ENCODE data around the gene THBS2.

THBS2 gene

DNA sequence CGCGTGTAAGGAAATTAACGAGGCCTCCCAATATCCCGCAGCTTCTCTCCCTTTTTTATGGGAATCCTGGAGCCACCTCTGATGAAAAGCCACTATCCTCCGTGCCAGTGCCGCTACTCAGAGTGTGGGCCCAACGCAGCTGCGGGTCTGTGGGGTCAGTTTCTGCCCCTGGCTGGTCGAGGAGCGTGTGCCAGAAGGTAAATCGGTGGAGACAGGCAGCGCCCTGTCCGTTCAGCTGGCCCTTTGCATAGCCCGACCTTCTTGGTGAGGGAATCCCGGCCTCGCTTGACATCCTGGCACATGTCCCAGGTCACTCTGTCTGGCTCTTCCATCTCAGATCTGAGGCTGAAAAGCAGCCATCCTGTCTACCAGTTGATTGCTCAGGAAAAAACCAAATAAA, 4.6 kb downstream of the THBS2 start:
- DNase-seq (ENCODE audit: low read depth): no peak

DNA sequence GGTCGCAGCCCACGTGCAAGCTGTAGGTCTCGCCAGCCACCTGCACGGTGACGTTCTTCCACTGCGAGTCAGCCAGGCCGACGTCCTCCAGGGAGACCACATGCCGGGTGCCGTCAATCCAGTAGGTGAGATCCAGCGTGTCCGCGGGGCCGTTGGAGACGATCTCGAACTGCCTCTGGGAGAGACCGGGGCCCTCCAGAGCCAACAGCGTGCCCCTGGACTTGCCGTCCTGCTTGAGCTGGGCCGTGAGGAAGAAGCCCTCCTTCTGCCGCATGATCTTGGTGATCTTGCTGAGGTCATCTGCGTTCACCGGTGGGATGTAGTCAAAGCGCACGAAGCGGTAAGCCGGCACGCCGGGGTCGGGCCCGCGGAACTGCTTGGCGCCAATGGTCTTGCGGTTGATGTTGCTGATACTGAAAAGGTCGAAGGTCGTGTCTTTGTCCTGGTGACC, 5.1 kb downstream of the THBS2 start:
- DNase-seq (ENCODE audit: low read depth): no peak

GRCh38 chr6:169247991-169248390, 5.7 kb downstream of the THBS2 start:
- DNase-seq (ENCODE audit: low read depth): no peak

DNA sequence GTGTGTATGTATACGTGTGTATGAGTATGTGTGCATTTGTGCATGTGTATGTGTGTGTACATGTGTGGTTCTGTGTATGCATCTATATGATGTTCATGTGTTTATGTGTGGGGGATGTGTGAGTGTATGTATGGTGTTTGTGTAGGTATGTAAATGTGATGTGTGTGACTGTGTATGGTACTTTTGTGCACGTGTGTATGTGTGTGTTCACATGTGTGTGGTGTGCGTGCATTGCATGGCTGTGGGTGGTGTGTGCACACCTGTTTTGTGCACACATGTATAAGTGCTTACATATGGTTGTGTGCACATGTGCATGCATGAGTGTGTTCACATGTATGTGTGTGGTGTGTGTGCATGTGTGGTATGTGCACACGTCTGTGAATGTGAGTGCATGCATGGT, 6.2 kb downstream of the THBS2 start:
- no peak for DNase-seq (ENCODE audit: low read depth)

DNA sequence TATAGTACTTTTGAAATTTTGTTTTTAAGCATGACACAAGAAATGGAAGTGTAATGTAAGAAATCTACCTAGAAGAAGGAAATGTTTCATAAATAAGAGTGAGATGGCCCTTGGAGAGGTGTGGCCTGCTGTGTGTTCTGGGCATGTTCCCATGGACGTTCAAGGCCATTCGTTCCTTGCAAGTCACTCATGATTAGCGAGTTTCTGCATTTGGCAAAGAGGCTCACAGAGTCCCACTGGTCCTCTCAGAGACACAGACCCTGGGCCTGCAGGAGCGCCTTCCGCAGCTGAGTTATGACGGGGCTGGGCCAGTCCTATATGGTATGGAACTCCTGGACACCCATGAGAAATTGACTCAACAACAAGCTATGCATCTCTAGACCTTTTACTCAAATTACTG, 7.2 kb downstream of the THBS2 start:
- DNase-seq (ENCODE audit: low read depth): no peak

- DNase-seq (ENCODE audit: low read depth): no peak
These were observed 8.8 kb downstream of the THBS2 start for GRCh38 chr6:169244684-169245383.

- no peak for DNase-seq (ENCODE audit: low read depth)
These were observed 10.0 kb downstream of the THBS2 start for GRCh38 chr6:169243661-169244060.

GRCh38 chr6:169243186-169243585, 10.5 kb downstream of the THBS2 start:
- no peak for DNase-seq (ENCODE audit: low read depth)

- DNase-seq (ENCODE audit: low read depth): no peak
These were observed 11.8 kb downstream of the THBS2 start for GRCh38 chr6:169241688-169242350.

- no peak for DNase-seq (ENCODE audit: low read depth)
These were observed 12.9 kb downstream of the THBS2 start for GRCh38 chr6:169240591-169241390.

- DNase-seq (ENCODE audit: low read depth): no peak
These were observed 13.5 kb downstream of the THBS2 start for GRCh38 chr6:169240125-169240524.

DNA sequence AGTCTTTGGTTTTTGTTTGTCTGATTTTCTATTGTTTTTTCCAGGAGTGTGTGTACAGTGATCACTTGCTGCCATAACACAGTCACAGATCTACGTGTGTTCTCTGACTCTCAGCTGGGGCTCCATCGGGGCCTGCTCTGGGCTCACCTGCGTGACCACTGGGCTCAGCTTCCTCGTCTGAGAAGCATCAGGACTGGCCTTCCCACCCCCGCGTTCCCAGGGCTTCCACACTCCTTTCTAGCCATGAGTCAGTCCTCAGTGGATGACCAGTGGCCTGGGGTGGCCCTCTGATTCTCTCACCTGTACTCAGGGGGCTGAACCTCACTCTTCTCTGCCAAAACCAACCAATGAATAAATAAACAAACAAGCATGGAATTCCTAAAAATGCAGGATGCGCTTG, 14.5 kb downstream of the THBS2 start:
- no peak for DNase-seq (ENCODE audit: low read depth)

DNA sequence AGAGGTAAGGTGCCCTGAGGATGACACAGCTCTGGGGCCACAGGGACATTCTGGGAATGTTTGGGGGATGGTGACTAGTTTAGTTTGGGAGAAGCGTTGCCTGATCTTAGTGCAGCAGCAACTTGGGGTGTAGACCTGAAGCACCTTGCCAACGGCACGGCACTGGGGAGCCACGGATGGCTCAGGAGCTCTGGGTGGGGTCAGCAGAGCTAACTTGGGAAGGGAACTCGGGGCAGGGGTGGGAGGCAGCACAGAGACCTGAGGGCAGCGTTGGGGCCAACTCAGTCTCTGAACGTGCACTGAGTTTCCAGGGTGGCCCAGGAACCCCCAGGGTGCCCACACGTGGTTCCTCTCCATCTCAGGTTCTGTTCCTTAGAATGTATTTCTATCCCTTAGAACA, 14.9 kb downstream of the THBS2 start:
- no peak for DNase-seq (ENCODE audit: low read depth)

- DNase-seq (ENCODE audit: low read depth): no peak
These were observed 16.0 kb downstream of the THBS2 start for GRCh38 chr6:169237496-169238134.

DNA sequence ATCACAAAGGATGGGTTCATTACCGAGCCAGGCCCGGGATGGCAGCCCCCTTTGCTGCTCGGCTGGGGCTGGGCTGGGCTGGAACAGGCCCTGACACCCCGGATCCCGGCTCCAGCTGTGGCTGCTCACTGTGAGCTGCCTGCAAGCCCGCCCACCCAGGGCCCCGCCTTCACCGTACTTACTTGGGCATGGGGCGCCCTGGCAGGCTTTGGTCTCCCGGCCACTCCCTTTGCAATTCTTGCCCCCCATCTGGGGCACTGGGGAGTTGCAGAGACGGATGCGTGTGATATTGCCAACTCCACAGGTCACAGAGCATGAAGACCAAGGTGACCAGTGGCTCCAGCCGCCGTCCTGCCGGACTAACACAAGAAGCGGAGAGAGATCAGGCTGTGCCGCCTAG, 16.7 kb downstream of the THBS2 start:
- DNase-seq (ENCODE audit: low read depth): no peak

- DNase-seq (ENCODE audit: low read depth): no peak
These were observed 17.1 kb downstream of the THBS2 start for GRCh38 chr6:169236545-169236944.

DNA sequence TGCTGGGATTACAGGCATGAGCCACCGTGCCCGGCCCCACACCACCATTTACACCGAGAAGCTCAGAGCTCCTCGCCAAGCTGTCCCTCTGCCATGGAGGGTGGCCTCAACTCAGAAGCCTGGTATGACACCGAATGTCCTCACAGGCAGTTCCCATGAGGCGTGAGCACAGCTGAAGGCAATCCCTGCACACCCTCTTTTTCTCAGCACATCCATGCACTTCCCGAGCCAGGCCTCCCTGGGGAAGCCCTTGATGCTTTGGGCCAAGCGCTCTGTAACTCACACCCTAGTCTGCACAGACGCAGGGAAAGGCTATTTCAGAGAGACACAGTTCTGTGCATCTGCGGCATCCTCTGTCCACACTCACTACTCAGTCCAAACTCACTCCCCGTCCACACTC, 18.4 kb downstream of the THBS2 start:
- no peak for DNase-seq (ENCODE audit: low read depth)

- no peak for DNase-seq (ENCODE audit: low read depth)
These were observed 19.0 kb downstream of the THBS2 start for GRCh38 chr6:169234634-169235033.

DNA sequence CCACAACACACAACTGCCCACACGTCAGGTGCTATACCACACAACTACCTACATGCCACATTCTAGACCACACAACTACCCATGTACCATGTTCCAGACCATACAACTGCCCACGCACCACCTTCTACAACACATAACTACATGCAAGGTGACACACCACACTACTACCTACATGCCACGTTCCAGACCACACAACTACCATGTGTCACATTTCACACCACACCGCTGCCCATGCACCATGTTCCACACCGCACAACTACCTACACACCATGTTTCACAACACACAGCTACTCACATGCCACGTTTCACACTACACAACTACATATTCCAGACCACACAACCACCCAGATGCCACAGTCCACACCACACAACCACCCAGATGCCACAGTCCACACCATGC, 19.8 kb downstream of the THBS2 start:
- no peak for DNase-seq (ENCODE audit: low read depth)

GRCh38 chr6:169233181-169233580, 20.5 kb downstream of the THBS2 start:
- DNase-seq (ENCODE audit: low read depth): no peak

- no peak for DNase-seq (ENCODE audit: low read depth)
These were observed 21.1 kb downstream of the THBS2 start for GRCh38 chr6:169232507-169232931.

GRCh38 chr6:169231790-169232506, 21.7 kb downstream of the THBS2 start:
- no peak for DNase-seq (ENCODE audit: low read depth)
